GM18526 (cell line): ENCODE measurements around the gene ITGB6.

Experiments
- POLR2A ChIP-seq: IDR thresholded peaks from 3 replicates; pipeline ENCODE4 v1.6.1; 2011; ENCODE audit not compliant: insufficient read length; ENCODE audit errors: extremely low read depth

Gene ITGB6

GRCh38 chr2:160139350-160139749 lies 60.7 kb downstream of the ITGB6 start:
- no peak for TF ChIP-seq POLR2A

DNA sequence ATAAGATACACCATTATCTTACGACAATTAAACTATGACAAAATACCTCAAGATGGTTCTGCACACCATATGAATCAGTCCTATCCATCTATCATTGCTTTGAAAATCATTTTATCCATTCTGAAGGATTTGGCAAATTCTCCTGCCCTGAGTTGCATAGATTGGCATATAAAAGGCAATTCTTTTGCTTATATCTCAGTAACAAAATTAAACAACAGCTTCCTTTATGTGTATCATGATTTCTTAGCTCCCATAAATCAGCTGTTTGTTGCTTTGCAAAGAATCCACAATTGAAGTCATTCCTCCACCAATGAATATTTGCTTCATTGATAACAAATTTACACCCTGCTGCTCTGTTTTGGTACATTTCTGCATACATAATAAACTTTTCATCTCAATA lies 61.7 kb downstream of the ITGB6 start:
- no peak for TF ChIP-seq POLR2A

DNA sequence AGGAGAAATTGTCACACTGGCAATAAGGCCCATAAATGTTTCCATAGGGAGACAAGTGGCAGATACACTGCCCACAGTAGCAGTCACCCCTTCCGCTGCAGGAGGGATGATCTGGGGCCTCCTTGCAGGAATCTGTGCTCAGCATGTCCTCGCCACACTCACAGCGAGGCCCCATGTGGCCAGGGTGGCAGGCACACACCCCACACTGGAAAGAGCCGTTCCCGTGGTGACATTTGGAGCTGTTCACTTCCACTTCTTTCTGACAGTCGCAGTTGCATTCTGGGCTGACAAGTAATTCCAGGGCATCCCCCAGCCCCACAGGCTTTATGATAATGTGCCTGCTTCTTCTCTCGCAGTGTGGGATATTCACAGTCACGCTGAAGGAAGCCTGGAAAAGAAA lies 62.6 kb downstream of the ITGB6 start:
- no peak for TF ChIP-seq POLR2A

DNA sequence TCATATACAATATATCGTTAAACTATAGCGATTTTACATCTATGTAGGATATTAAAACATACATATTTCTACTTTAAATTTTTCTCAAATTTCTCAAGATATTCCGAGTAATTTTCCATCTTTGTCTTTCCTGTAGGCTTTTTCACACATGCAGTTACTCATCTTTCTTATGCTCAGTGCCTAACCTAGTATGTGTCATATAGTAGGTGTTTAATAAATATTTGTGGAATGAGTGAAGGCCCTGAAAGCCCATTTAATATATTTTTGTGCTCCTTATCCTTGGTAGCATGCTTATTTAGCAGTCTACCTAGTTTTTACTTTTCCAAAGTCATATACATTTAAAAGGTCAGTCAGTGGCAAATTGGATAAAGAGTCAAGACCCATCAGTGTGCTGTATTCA lies 67.3 kb downstream of the ITGB6 start:
- TF ChIP-seq POLR2A = no peak

GRCh38 chr2:160126756-160127155 lies 73.3 kb downstream of the ITGB6 start:
- TF ChIP-seq POLR2A = no peak

GRCh38 chr2:160126315-160126714 lies 73.8 kb downstream of the ITGB6 start:
- TF ChIP-seq POLR2A = no peak

GRCh38 chr2:160125828-160126227 lies 74.2 kb downstream of the ITGB6 start:
- TF ChIP-seq POLR2A = no peak

DNA sequence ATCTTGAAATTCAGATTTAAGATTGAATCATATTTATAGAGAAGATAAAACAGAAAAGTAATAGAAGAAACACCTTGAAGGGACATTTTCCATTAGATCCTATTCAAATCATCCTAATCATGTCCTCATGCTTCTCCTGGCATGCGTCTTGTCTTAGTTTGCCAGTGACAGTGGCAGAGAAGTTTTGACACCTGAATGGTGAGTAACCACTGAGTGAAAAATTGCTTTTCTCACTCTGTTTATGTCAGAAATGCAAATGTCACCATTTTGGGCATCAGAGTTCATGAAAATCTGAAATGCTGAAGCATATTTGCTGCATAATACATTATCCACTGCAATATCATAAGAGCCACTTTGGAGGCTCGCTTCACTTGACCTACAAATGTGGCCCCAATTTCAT lies 74.7 kb downstream of the ITGB6 start:
- no peak for TF ChIP-seq POLR2A

DNA sequence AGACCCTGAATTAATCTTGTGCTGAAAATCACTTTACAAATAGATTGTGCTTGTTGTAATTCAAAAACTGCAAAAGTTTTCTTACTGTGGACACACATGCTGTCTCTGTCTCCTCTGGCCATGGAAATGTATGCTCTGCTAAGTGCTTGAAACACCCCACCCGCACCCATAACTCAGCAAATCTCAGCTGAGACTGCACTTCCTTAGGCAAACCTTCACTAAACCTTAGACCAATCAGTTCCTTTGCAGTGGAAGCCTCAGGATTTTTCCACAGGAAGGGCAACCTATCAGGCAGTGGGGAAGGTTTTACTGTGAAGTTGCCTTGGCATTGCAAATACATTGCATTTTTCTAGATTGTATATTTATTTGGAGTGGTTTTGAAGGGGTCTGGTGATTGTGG lies 75.5 kb downstream of the ITGB6 start:
- TF ChIP-seq POLR2A = no peak

- no peak for TF ChIP-seq POLR2A
Measured at GRCh38 chr2:160114020-160114419, 86.1 kb downstream of the ITGB6 start.

DNA sequence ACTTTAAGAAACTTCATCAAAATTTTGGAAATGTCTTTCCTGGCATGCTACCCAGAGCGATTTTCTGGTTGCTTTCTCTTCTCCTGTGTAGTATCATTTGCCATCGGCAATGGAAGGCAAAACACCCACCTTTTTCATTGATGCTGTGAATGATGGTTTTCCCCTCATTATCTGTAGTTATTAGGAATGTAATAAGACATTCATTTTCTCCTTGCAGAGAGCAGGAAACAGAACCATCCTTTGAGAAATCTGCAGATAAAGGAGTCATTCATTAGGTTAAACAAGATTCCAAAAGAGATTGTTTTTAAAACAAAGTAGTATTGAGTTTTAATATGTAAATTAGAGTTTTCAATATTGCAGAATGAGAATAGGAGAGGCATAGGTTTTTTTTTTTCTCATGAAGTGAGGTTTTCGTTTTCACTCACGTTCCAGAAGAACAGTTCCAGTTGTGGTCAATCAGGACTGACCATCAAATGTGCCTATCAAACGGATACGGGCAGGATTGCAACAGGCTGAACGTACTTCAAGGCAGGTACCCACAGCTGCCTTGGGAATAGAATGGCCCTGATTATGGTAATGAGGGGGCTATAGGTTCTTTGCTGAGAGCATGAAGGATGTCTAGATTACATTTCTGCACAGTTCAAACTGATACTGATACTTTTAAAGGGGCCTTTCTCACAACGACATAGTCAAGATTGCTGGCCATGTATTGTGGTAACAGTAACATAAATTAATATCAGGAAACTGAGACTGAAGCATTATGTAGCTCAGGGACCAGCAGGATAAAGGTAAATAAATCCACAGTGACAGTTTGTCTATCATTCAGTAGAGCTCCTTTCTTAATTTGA lies 87.9 kb downstream of the ITGB6 start:
- TF ChIP-seq POLR2A = no peak

DNA sequence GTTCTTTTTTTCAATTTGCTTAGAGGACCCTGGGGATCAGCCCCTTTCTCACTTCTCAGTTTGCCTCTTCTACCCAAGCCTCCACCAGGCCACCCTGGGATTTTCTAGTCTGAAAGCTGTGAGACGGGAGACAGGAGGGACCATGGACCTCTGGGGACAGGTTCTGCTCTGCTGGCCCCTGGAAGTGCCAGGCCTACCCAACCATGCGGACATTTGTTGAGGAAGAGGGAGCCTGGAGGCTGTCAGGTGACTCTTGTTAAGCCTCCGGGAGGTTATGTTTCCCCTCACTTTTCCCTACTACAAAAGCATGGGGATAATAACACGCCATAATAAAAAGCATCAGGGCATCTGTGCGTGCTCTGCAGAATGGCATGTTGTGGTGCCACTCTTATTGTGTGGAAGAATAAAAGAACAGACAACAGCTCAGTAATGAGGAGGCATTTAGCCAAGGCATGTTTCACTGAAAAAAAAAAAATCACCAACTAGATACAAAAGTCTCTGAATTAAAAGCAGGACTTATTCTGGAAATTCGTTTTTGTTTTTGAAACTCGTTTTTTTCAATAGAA lies 89.3 kb downstream of the ITGB6 start:
- TF ChIP-seq POLR2A = no peak

GRCh38 chr2:160109939-160110673 lies 90.0 kb downstream of the ITGB6 start:
- TF ChIP-seq POLR2A = no peak

DNA sequence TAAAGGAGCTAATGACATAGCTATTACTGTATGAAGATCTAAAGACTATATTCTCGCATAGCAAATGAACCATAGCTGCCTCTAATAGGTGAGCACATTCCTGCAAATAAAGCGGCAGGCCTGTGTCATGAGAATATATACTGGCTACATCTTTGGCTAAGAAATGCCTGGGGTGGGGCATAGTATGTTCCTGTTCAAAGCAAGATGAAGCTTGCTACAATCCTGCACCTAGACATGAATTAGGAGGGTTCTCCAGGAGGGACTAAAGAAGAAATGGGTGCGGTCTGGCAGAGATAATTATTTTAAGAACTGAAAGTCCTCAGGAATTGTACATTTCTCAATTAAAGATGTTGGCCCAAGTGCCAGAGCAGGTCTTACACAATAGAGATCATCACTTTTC lies 90.8 kb downstream of the ITGB6 start:
- TF ChIP-seq POLR2A = no peak

DNA sequence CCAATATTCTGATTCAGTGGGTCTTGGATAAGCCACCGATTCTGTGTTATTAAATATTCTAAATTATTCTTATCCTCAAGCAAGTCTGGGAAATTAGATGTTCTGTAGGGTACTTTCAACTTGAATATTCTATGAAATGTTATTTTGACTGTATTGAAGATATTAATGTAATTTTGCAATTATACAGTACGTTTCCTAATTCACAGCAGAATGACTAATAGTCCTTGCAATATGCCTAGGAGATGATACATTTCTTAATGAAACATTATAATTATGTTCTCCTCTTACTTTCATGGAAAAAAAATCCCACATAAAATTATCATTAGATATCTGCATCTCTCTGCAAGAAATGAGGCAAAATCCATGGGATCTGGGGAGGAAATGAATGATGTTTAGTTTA lies 91.4 kb downstream of the ITGB6 start:
- no peak for TF ChIP-seq POLR2A

DNA sequence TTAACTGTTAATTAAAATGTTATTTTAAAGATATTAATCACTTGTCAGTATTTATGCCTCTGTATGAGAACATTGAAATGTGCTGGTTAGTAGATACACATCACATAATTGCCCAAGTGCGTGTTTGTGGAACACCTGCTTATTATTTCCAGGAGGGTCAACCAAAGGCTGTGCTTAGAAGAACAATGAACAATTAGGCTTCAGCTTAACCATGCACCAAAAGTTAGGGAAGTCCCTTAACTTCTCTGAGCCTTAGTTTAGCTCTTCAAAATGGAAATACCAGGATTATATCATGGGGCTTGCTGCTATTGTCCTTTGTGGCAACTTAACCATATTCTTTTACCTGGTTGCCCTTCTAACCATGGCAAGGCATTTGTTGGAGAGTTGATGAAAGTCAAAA lies 94.7 kb downstream of the ITGB6 start:
- no peak for TF ChIP-seq POLR2A
